ENCODE results near the gene CHCT1.

Gene CHCT1

DNA sequence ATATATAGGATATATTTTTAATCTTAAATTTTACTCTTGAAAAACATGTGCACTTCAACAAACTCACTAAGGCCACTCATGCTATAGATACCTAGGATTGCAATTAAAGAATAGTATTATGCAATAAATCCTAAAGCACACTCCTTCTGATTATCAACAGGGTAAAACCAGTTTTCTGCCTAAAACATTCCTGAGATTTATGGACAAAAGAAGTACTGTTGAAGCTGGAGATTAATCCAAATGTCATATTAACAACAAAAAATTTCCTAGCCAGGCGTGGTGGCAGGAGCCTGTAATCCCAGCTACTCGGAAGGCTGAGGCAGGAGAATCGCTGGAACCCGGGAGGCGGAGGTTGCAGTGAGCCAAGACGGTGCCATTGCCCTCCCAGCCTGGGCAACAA, 21.4 kb downstream of the CHCT1 start:
- DNase-seq = no peak

DNA sequence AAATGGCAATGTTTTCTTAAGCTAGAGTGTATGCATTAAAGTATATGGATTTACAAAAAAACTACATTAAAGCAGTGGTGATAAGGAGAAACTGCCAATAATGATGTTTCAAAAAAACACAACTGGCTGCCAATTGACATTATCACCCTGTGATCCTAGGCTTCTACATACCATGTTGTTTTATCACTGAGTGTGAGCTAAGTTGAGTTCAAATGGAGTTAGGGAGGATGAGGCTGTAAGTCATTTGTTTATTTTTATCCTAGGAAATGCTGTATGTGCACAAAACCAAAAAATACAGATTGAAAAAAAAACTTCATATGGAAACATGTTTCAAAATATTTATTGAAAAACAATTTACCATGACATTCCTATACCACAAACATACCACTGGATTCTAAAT, 22.9 kb downstream of the CHCT1 start:
- DNase-seq = no peak

DNA sequence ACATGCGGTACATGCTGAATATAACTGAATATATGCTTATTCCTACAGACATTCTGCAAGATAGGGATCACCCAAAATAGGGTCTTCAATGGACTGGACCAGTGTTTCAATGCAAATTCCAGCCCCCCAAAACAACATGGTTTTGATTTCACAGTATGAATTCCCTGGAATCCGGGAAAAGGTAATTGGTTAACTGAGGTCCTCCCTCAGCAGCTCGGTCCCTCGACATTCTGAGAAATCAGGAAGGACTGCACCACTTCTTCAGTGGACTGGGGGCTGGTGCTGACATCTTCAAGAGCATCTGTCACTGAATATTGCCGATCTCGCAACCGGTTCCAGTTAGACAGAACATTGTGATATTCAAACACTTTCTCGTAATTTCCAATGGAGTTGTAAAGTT, 25.1 kb downstream of the CHCT1 start:
- no peak for DNase-seq

DNA sequence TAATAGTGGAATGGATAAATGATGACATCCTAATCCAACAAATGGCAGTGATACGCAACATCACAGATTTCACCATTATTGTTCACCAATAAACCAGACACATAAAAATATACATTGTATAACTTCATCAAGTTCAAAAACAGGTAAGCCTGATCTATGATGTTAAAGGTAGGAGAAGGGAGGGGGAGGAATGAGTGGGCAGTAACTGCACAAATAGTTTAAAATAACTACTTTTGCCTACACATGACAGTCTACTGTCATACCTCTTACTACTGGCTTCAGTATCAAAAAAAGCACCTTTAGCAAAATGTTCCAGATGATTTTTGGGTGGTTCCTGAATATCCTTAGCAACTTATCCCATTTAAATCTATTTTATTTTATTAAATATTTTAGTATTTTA, 28.8 kb downstream of the CHCT1 start:
- DNase-seq = no peak

DNA sequence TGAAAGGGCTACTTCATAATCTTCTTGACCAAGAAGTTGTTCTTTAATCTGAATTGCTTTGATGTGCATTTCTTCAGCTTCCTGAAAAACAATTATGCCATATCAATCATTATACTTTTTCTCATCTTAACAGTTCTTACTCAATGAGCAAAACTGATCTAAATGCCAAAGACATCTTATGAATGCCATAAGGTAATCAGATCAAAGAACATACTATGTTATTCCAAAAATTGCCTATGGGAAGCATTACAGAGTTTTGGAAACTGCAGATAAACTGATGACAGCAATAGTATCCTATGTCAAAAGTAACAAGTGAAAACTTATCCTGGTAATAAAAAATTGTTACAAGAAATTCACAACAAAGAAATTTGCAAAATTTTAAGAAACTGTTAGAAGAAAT, 29.7 kb downstream of the CHCT1 start:
- no peak for DNase-seq

DNA sequence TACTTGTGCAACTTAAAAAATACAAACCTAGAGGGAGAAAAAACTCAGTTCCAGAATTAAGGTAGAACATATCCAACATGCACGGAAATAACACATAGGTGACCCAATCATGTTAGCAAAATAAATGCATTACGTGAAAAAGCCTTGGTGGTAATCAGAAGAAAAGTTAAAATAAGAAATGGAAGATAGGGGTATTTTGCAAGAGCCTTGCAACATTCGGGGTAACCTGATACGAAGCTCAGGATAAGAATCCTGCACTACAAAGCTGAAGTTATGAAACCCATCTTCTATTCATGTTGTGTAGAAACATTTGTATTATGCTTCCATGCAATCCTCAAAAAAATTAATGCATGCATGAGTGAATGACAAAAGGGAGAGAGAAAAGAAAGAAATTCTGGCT, 33.1 kb downstream of the CHCT1 start:
- DNase-seq = no peak

DNA sequence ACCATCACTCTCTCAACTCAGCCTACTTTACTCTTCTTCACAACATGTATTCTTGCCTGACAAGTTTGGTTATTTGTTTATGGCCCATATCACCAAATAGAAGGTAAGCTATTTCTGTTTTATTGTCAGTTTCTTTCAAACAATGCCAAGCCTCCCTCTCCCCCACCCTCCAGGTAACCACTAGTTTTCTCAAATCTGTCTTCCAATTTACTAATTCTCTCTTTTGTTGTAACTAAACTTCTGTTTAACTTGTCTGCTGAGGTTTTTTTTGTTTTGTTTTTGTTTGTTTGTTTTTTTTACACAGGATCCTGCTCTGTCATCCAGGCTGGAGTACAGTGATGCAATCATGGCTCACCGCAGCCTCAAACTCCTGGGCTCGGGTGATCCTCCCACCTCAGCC, 34.9 kb downstream of the CHCT1 start:
- DNase-seq = no peak

DNA sequence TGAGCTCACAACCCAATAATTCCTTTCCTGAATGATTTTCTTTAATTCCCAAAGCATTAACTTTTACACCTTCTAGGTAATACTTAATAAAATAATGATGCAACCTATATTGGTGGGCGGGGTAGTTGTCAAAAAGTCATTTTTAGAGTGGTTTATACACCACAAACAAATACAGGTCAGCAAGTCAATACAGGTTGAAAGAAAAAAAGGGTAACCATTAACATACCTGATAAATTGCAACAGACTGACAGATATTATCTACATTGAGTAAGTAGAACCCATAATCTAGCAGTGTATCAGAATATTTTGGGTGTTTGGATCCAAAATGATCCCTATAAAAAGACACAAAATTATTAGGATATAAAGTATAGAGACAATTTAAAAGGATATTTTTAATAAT, 39.3 kb downstream of the CHCT1 start:
- no peak for DNase-seq

DNA sequence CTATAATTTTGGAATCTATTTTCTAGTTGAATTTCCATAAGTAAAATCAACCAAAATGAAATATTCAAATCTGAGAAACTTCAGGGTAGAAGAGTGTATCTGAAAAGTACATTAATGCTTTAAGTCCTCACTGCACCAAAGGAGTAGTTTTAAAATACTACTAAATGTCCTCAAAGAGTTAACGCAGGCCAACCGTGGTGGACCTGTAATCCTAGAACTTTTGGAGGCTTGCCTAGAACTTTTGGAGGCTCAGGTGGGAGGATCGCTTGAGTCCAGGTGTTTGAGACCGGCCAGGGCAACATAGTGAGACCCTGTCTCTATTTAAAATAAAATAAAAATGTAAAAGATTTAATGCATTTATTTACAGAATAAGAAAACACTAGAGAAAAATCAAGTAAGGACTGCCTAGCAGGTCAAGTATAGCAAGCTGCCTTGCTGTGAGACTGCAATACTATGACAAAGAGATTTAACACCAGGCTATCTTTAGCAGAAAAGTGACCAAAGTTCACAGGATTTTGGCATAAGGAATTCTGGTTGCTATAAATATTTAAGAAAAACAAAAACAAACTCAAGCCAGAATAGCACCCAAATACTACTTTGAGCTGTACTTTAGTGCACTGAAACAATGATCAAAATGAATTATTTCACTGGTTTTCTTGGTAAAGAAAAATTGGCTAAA, 41.0 kb downstream of the CHCT1 start:
- no peak for DNase-seq

DNA sequence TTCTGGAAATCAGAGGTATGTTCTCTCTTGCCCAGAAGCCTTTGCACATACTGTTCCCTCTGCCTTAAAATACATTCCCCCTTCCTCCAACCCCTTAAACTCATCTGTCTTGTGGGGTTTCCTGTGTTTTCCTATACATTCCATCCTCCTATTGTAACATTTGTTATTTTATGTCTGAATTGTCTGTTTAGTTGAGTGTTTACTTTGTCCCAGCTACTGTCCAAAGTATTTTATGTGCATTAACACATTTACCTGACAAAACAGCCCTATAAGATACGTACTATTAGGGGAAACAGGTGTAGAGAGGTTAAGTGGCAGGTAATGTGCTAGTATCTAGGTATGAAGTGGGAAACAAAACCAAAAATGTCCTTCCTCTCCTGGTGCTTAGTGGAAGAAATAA, 42.1 kb downstream of the CHCT1 start:
- no peak for DNase-seq

DNA sequence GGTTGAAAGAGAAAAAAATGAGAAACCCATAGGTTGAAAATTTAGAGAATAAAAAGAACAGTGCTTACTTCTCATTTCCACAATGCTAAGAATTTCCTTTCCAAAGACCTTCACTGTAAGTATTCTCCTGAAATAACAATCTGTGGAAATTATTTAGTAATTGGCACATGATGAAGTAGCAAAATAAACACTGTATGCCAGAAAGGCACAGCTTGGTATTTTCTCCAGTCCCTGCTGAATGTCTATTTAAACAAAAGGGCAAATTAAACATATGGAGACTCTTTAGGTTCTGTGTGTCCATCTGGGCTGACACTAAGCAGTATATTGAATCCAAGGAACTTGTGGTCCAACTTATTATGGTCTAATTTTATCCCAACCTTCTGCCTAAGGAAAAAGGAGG, 46.1 kb downstream of the CHCT1 start:
- DNase-seq = no peak

DNA sequence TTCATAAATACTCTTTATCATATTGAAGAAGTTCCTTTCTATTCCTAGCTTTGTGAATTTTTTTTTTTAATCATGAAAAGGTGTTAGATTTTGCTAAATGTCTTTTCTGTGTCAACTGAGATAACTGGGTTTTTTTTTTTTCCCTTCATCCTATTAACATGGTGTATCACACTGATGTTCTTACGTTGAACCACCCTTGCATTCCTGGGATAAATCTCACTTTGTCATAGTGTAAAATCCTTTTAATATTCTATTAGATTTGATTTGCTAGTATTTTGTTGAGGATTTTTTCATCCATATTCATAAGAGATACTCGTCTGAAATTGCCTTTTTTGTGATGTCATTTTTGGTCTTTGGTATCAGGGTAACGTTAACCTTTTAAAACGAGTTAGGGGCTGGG, 49.2 kb downstream of the CHCT1 start:
- DNase-seq = no peak

DNA sequence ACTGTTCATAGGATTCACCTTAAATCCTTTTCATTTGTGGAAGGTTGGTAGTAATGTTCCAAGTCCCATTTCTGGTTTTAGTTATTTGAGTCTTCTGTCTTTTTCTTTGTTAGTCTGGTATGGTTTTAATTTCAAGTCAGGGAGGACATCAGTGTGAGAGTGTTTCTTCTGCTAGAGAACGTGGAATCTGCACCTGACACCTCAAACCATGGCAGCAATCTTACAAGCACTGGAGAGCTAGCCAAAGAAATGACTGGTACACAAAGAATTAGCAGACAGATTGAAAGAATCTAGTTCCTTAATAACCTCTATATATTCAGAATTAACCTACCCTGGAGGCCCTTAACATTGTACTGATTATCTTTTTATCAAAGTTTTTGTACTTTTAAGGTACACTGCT, 50.2 kb downstream of the CHCT1 start:
- no peak for DNase-seq

DNA sequence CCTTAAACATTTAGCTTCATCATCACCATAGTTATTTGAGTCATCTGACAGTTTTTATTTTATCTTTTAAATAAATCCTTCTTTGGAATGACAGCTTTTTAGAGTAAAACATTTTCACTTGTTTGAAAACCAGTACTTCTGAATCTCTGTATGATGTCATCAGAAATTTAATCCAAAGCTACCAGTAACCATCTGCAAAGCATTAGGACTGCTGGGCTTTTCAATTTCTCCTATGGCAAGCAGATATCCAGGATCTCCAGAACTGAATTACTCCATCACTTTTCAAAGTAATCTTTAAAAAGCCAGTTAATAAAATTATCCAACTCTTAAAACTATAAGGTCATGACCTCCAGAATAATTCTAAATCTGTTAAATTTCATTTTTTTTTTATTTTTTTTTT, 51.5 kb downstream of the CHCT1 start:
- DNase-seq = peak; percentile 44
